K562 (cell line): ENCODE results near the gene MSL3. TPM values are rescaled to one million over a fixed set of nuclear protein-coding genes. Genes with fewer than 3 reads are reported as not detected.
A peak's percentile ranks its signal among the peaks of the same experiment; 100 is the strongest.

Experiments
- ARID1B ChIP-seq: fragments of 450-650 bp; IDR thresholded peaks from 2 replicates; pipeline ENCODE4 v1.6.1; 2016; ENCODE audit warnings: antibody characterized with exemption, mild to moderate bottlenecking, inconsistent platforms
- L3MBTL2 ChIP-seq: fragments of 450-650 bp; IDR thresholded peaks from 2 replicates; pipeline ENCODE4 v1.6.1; 2016; ENCODE audit warnings: mild to moderate bottlenecking, moderate library complexity
- NR3C1 ChIP-seq: sonication (generic); formaldehyde crosslinking; IDR thresholded peaks from 2 replicates; pipeline ENCODE4 v1.8.1; 2022; ENCODE audit warnings: missing genetic modification reagents
- STAT5A ChIP-seq: IDR thresholded peaks from 2 replicates; pipeline ENCODE4 v1.6.1; 2012; ENCODE audit warnings: low read length, inconsistent platforms, borderline replicate concordance
- TRIM24 ChIP-seq, 2 experiments: fragments of 450-650 bp; IDR thresholded peaks; 2 replicates each; pipeline ENCODE4 v1.6.1; 2016
- ZKSCAN3 ChIP-seq: fragments of 250-450 bp; sonication (Bioruptor Pico); IDR thresholded peaks from 2 replicates; pipeline ENCODE4 v1.4.0; 2020
- ZNF146 ChIP-seq: IDR thresholded peaks from one replicate; pipeline ENCODE4 v1.6.1; 2018; ENCODE audit warnings: missing compliant biosample characterization; ENCODE audit not compliant: unreplicated experiment
- ZNF324 ChIP-seq: fragments of 250-450 bp; sonication (Bioruptor Pico); IDR thresholded peaks from 2 replicates; pipeline ENCODE4 v1.4.0; 2020; ENCODE audit warnings: mild to moderate bottlenecking
- ZNF77 ChIP-seq: fragments of 250-450 bp; sonication (Bioruptor Pico); IDR thresholded peaks from 2 replicates; pipeline ENCODE4 v1.5.0; 2020
- polyA plus RNA-seq, 8 experiments: library from polyadenylated mRNA; depleted of rRNA in 4 of 8; stranded (reverse) in 5 of 8; unstranded in 3 of 8; fragments of >200 nt; fragmentation: Nextera tagmentation in 2 of 8; fragmentation: Illumina TruSeq in 1 of 8; extraction: Ambion mirVana in 2 of 8; extraction: Trizol in 1 of 8; gene quantifications; 2 replicates each; pipeline versions ENCODE4 v1.2.1 to v1.2.3, GENCODE V29; 2011 to 2014; ENCODE audit warnings: inconsistent platforms in 1 of 8, missing spikeins in 1 of 8
- total RNA-seq, 7 experiments: library from RNA; depleted of rRNA in 6 of 7; stranded (reverse); fragments of >200 nt in 6 of 7; fragmentation: Illumina TruSeq in 2 of 7; extraction: Trizol in 2 of 7; gene quantifications; 2 replicates each; pipeline versions ENCODE4 v1.2.1 to v1.2.3, GENCODE V29; 2011 to 2021; ENCODE audit warnings: low replicate concordance in 1 of 7
- TF ChIP-seq, protein P1 (sequence below), 2 experiments: IDR thresholded peaks in 1 of 2; conservative IDR thresholded peaks in 1 of 2; 2 replicates each; pipeline ENCODE4 v1.6.1; 2016; ENCODE audit warnings: low read depth in 2 of 2, mild to moderate bottlenecking in 1 of 2, missing compliant biosample characterization in 1 of 2, missing genetic modification characterization in 1 of 2, moderate library complexity in 1 of 2
- TF ChIP-seq, protein P2 (sequence below), 2 experiments: fragments of 150-350 bp in 1 of 2; IDR thresholded peaks; 2 replicates each; pipeline ENCODE4 v1.6.1; 2012 to 2016; ENCODE audit warnings: low read depth in 2 of 2, low read length in 2 of 2, mild to moderate bottlenecking in 1 of 2, moderate library complexity in 1 of 2
- TF ChIP-seq, protein P3 (sequence below): fragments of 450-650 bp; IDR thresholded peaks from 2 replicates; pipeline ENCODE4 v1.6.1; 2017; ENCODE audit warnings: antibody characterized with exemption
- TF ChIP-seq, protein P4 (sequence below): sonication (generic); formaldehyde crosslinking; IDR thresholded peaks from 2 replicates; pipeline ENCODE4 v1.9.0; 2022; ENCODE audit warnings: mild to moderate bottlenecking, missing genetic modification reagents
- TF ChIP-seq, protein P5 (sequence below), 2 experiments: fragments of 450-650 bp; IDR thresholded peaks; 2 replicates each; pipeline ENCODE4 v1.6.1; 2018; ENCODE audit warnings: mild to moderate bottlenecking in 2 of 2, low read depth in 1 of 2; ENCODE audit not compliant: partially characterized antibody in 2 of 2

Gene MSL3
- total and polyA plus RNA-seq, 9 of the 15 experiments (the other 6 are each of a cell fraction or from before 2014, with no cell fraction given) = 21.3 to 39.9 (median 27.1) TPM

DNA sequence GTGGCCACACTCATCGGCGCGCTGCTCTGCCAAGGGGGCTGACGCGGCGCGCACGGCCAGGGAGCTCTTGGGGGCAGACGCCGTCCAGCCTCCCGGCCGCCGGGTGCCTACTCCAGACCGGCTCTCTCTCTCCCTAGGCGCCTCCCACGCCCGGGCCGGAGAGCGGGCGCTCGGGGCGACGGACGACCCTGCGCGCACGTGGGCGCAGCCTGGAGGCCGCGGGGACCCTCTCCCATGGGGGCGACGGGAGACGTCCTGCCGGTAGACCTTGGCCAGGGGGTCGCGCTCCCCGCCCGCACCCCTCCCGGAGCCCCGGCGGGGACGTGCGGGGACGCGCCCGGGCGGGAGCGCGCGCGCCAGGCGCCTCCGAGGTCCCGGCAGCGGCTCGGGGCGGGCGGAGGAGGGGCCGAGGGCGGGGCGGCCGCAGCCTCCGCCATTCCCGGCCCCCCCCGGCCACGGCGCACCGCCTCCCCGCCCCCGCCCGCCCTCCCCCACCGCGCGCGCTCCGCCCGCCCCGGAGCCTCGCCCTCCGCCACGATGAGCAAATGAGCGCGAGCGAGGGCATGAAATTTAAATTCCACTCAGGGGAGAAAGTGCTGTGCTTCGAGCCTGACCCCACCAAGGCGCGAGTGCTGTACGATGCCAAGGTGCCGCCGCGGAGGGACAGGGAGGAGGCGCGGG, at the start of gene MSL3 (continued):
- TF ChIP-seq, protein P1, sequence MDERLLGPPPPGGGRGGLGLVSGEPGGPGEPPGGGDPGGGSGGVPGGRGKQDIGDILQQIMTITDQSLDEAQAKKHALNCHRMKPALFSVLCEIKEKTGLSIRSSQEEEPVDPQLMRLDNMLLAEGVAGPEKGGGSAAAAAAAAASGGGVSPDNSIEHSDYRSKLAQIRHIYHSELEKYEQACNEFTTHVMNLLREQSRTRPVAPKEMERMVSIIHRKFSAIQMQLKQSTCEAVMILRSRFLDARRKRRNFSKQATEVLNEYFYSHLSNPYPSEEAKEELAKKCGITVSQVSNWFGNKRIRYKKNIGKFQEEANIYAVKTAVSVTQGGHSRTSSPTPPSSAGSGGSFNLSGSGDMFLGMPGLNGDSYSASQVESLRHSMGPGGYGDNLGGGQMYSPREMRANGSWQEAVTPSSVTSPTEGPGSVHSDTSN (CRISPR knock-in tag; IDR thresholded peaks at IDR 0.05; ENCODE audit: low read depth) = no peak
- TF ChIP-seq, protein P1 (tag; conservative IDR thresholded peaks at IDR 0.05; ENCODE audit: low read depth) = no peak
- TF ChIP-seq L3MBTL2 (peak; percentile 71), ZKSCAN3 (CRISPR knock-in tag) (no peak), ZNF146 (no peak), NR3C1 (no peak), ZNF77 (CRISPR knock-in tag) (no peak), ZNF324 (no peak), ARID1B (no peak), TRIM24 (IDR thresholded peaks at IDR 0.05) (no peak), STAT5A (no peak)
- TF ChIP-seq, protein P2, sequence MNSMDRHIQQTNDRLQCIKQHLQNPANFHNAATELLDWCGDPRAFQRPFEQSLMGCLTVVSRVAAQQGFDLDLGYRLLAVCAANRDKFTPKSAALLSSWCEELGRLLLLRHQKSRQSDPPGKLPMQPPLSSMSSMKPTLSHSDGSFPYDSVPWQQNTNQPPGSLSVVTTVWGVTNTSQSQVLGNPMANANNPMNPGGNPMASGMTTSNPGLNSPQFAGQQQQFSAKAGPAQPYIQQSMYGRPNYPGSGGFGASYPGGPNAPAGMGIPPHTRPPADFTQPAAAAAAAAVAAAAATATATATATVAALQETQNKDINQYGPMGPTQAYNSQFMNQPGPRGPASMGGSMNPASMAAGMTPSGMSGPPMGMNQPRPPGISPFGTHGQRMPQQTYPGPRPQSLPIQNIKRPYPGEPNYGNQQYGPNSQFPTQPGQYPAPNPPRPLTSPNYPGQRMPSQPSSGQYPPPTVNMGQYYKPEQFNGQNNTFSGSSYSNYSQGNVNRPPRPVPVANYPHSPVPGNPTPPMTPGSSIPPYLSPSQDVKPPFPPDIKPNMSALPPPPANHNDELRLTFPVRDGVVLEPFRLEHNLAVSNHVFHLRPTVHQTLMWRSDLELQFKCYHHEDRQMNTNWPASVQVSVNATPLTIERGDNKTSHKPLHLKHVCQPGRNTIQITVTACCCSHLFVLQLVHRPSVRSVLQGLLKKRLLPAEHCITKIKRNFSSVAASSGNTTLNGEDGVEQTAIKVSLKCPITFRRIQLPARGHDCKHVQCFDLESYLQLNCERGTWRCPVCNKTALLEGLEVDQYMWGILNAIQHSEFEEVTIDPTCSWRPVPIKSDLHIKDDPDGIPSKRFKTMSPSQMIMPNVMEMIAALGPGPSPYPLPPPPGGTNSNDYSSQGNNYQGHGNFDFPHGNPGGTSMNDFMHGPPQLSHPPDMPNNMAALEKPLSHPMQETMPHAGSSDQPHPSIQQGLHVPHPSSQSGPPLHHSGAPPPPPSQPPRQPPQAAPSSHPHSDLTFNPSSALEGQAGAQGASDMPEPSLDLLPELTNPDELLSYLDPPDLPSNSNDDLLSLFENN (IDR thresholded peaks at IDR 0.05; ENCODE audit: low read depth in 2 of 2, low read length in 2 of 2) = no peak
- TF ChIP-seq, protein P3, sequence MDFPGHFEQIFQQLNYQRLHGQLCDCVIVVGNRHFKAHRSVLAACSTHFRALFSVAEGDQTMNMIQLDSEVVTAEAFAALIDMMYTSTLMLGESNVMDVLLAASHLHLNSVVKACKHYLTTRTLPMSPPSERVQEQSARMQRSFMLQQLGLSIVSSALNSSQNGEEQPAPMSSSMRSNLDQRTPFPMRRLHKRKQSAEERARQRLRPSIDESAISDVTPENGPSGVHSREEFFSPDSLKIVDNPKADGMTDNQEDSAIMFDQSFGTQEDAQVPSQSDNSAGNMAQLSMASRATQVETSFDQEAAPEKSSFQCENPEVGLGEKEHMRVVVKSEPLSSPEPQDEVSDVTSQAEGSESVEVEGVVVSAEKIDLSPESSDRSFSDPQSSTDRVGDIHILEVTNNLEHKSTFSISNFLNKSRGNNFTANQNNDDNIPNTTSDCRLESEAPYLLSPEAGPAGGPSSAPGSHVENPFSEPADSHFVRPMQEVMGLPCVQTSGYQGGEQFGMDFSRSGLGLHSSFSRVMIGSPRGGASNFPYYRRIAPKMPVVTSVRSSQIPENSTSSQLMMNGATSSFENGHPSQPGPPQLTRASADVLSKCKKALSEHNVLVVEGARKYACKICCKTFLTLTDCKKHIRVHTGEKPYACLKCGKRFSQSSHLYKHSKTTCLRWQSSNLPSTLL = no peak
- TF ChIP-seq, protein P4, sequence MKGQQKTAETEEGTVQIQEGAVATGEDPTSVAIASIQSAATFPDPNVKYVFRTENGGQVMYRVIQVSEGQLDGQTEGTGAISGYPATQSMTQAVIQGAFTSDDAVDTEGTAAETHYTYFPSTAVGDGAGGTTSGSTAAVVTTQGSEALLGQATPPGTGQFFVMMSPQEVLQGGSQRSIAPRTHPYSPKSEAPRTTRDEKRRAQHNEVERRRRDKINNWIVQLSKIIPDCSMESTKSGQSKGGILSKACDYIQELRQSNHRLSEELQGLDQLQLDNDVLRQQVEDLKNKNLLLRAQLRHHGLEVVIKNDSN (CRISPR knock-in tag) = 0 out of 2 replicates have a peak, but pooled peaks have one; percentile 27
- TF ChIP-seq, protein P5, sequence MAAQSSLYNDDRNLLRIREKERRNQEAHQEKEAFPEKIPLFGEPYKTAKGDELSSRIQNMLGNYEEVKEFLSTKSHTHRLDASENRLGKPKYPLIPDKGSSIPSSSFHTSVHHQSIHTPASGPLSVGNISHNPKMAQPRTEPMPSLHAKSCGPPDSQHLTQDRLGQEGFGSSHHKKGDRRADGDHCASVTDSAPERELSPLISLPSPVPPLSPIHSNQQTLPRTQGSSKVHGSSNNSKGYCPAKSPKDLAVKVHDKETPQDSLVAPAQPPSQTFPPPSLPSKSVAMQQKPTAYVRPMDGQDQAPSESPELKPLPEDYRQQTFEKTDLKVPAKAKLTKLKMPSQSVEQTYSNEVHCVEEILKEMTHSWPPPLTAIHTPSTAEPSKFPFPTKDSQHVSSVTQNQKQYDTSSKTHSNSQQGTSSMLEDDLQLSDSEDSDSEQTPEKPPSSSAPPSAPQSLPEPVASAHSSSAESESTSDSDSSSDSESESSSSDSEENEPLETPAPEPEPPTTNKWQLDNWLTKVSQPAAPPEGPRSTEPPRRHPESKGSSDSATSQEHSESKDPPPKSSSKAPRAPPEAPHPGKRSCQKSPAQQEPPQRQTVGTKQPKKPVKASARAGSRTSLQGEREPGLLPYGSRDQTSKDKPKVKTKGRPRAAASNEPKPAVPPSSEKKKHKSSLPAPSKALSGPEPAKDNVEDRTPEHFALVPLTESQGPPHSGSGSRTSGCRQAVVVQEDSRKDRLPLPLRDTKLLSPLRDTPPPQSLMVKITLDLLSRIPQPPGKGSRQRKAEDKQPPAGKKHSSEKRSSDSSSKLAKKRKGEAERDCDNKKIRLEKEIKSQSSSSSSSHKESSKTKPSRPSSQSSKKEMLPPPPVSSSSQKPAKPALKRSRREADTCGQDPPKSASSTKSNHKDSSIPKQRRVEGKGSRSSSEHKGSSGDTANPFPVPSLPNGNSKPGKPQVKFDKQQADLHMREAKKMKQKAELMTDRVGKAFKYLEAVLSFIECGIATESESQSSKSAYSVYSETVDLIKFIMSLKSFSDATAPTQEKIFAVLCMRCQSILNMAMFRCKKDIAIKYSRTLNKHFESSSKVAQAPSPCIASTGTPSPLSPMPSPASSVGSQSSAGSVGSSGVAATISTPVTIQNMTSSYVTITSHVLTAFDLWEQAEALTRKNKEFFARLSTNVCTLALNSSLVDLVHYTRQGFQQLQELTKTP (IDR thresholded peaks at IDR 0.05; ENCODE audit: low read depth in 1 of 2, partially characterized antibody in 2 of 2) = no peak
